Activated naive CD4-positive, alpha-beta T cell treated with anti-CD3 and anti-CD28 coated beads, Interleukin-2, amount 10 ng/mL, durations not matched to agents 7 days and 5 days (primary cell): ENCODE measurements around the gene ENOX2.

Experiments
- CTCF ChIA-PET: fragments of 350-600 bp; sonication (Branson Sonifier 250); formaldehyde crosslinking; loops from one replicate; lab custom pipeline; 2021; ENCODE audit warnings: antibody characterized with exemption; lab: Charles Lee
- DNase-seq: peaks from one replicate; pipeline ENCODE4 v3.0.0-alpha.2; 2020
- H3K27ac Mint-ChIP-seq: one replicate; pipeline ENCODE4 v1.8.0; 2021; ENCODE audit warnings: mild to moderate bottlenecking, moderate library complexity, mixed read lengths
- H3K27me3 Mint-ChIP-seq: one replicate; pipeline ENCODE4 v1.8.0; 2021; ENCODE audit warnings: mild to moderate bottlenecking, mixed read lengths
- H3K36me3 Mint-ChIP-seq: one replicate; pipeline ENCODE4 v1.8.0; 2021; ENCODE audit warnings: mixed read lengths
- H3K4me1 Mint-ChIP-seq: one replicate; pipeline ENCODE4 v1.8.0; 2021; ENCODE audit warnings: mixed read lengths
- H3K4me3 Mint-ChIP-seq: one replicate; pipeline ENCODE4 v1.8.0; 2021; ENCODE audit warnings: mild to moderate bottlenecking, moderate library complexity, mixed read lengths
- H3K9me3 Mint-ChIP-seq: one replicate; pipeline ENCODE4 v1.8.0; 2021; ENCODE audit warnings: mixed read lengths

The ENOX2 gene

DNA sequence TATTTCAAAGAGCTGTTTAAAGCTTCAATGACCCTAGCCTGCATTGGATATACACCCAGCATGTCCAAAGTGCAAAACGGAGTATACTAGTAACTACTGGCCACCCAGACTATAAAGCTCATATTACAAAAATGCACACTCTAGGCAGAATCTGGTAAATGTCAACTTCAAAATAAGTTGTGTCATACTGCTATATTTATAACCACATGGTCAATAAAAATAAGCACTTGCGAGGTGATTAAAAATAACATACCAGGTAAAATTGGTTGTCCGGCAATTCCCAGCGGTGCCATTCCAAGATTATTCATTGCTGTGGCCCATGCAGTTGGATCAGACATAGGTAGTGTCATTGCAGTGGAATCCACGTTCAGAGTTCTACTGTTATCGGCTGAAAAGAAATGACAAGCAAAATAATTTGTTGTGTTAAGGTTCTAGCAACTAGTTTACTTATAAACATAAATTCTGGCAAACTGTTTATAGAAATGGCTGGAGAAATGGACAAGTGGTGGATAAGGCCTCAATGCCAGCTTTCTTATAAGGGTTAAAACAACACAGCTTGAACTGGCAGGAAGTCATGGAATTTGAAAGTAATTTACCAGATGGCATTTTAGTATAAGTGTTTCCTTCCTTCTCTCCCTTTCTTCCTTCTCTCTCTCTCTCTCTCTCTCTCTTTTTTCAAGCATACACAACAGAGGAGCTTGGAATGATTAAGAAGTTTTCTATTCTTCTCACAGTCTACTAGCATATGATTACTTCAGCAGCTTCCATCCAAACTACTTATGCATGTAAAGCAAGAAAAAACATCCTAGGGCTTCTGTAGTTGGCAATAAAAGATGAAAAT is 199.9 kb downstream of the ENOX2 start:
- no peak for DNase-seq
- H3K27ac Mint-ChIP-seq = no peak overlapping the region
- H3K27me3 Mint-ChIP-seq = no peaks in the 10 kb centered on the region
- no peaks in the 10 kb centered on the region for H3K9me3 Mint-ChIP-seq
- CTCF ChIA-PET = no interaction called here
- H3K36me3 Mint-ChIP-seq = peaks cover 2% of the 10 kb centered on the region
- no peak overlapping the region for H3K4me3 Mint-ChIP-seq
- no peaks in the 10 kb centered on the region for H3K4me1 Mint-ChIP-seq

DNA sequence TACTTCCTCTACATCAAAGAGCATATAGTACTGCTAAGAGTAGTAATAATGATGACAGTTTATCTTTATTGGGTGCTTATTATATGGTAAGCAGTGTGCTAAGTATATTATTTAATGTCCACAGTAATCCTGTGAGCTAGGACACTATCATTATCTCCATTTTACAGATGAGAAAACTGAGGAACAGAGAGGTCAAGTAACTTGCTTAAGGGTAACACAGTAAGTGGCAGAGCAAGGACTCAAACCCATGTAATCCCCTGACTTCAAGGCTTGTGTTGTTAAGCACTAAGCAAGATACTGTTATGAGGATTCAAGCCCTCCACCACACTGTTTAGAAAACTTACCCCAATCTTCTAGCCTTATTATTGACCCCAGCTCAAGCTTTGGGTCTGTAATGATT is 202.4 kb downstream of the ENOX2 start:
- Mint-ChIP-seq H3K36me3 (peaks cover 2% of the 10 kb centered on the region), H3K9me3 (no peaks in the 10 kb centered on the region), H3K27ac (no peak overlapping the region), H3K4me1 (no peaks in the 10 kb centered on the region), H3K27me3 (no peaks in the 10 kb centered on the region), H3K4me3 (no peak overlapping the region)
- CTCF ChIA-PET = no interaction called here
- no peak for DNase-seq

DNA sequence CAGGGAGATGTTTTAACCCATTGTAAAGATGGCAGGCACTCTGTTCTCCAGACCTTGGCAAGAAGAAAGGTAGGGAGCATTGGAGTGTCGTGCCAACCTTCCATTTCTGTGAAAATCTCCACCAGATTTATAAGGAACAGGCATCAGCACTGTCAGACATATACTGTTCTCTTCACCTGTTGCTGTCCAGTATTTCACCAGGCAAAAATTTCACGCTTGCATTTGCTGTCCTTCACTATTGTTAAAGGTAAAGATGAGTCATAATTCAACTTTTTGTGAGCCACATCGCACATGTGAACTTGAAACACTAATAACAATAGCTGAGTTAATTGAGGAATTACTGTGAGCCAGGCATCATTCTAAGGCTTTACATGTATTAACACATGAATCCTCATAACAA is 203.4 kb downstream of the ENOX2 start:
- Mint-ChIP-seq H3K4me3 (no peak overlapping the region), H3K9me3 (no peaks in the 10 kb centered on the region), H3K4me1 (no peaks in the 10 kb centered on the region), H3K36me3 (peaks cover 2% of the 10 kb centered on the region), H3K27ac (no peak overlapping the region), H3K27me3 (no peaks in the 10 kb centered on the region)
- no peak for DNase-seq
- CTCF ChIA-PET = no interaction called here

DNA sequence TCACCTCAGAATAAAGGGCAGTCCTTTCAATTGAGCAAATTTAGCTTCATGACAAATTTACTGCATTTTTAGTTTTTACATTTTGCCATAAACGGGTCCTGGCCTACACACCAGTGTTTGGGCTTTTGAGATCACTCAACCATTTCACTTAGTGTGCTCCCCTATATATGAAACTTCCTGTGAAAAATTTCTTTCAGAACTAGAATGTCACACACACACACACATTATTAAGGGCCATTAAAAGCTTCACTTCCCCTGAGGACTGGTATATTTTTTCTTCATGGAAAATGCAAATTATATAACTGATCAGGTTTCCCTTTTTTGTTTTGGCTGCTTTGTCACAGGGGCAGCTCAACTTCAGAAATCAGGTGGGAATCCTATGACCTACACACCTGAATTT is 206.5 kb downstream of the ENOX2 start:
- no peak for DNase-seq
- H3K4me3 Mint-ChIP-seq = no peak overlapping the region
- no peaks in the 10 kb centered on the region for H3K9me3 Mint-ChIP-seq
- H3K27ac Mint-ChIP-seq = no peak overlapping the region
- CTCF ChIA-PET = no interaction called here
- no peaks in the 10 kb centered on the region for H3K36me3 Mint-ChIP-seq
- H3K27me3 Mint-ChIP-seq = no peaks in the 10 kb centered on the region
- H3K4me1 Mint-ChIP-seq = no peaks in the 10 kb centered on the region

DNA sequence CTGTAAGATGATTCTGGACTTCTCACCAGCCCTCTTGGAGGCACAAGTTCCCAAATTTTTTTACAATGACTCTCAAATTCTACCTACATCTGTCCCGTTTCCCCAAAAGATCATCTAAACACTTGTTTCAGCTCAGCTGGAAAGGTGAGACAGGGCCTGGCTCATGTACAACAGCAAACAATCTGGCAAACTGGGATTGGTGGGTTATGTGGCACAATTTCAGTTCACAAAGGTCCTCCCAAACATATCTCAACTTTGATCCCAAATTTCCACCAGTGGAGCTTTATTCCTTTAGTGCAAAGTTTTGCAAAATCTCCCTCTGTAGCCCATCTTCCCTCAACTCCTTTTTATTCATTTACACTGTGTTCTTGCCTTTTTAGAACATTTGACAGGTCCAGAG is 207.1 kb downstream of the ENOX2 start:
- Mint-ChIP-seq H3K27me3 (no peaks in the 10 kb centered on the region), H3K27ac (no peak overlapping the region), H3K9me3 (no peaks in the 10 kb centered on the region), H3K36me3 (no peaks in the 10 kb centered on the region), H3K4me3 (no peak overlapping the region), H3K4me1 (no peaks in the 10 kb centered on the region)
- CTCF ChIA-PET = no interaction called here
- DNase-seq = no peak

DNA sequence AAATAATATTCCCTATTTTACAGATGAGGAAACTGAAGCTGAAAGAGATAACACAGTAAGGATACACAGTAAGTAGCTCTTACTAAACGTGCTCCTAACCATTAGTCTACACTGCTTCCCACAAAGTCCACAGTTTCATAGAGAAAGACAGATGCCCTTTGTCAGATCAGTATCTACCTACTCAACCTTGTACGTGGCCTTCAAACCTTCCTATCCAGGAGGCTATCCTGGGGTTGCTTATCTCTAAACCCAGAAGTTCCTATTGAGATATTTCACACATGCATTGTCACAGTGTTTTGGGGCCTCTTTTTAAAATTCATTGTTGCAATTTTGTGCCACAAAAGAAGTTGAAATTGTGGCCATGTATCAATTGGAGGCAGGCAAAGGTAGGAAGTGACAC is 208.0 kb downstream of the ENOX2 start:
- Mint-ChIP-seq H3K9me3 (no peaks in the 10 kb centered on the region), H3K27me3 (no peaks in the 10 kb centered on the region), H3K4me1 (no peaks in the 10 kb centered on the region), H3K27ac (no peak overlapping the region), H3K36me3 (no peaks in the 10 kb centered on the region), H3K4me3 (no peak overlapping the region)
- DNase-seq = no peak
- CTCF ChIA-PET = no interaction called here

DNA sequence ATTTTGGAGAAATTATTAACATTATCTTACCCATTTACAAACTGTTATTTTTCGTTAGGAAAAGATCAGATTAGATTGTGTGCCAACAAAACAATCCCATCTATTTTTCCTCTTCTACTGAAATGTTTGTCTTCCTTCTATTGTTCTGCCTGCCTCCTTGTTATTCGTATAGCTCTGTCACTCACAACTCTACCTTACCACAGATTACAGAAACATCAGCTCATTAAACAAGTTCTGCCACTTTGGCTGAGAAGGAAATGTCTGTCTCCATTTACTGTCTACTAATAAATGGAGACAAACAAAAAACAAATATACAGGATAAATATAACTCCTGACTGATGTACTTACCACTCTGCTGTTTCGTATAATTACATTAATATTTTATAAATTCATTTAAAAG is 211.4 kb downstream of the ENOX2 start:
- no peaks in the 10 kb centered on the region for H3K4me1 Mint-ChIP-seq
- CTCF ChIA-PET = no interaction called here
- no peak overlapping the region for H3K4me3 Mint-ChIP-seq
- H3K27me3 Mint-ChIP-seq = no peaks in the 10 kb centered on the region
- H3K36me3 Mint-ChIP-seq = peaks cover 3% of the 10 kb centered on the region
- no peak overlapping the region for H3K27ac Mint-ChIP-seq
- DNase-seq = no peak
- no peaks in the 10 kb centered on the region for H3K9me3 Mint-ChIP-seq

DNA sequence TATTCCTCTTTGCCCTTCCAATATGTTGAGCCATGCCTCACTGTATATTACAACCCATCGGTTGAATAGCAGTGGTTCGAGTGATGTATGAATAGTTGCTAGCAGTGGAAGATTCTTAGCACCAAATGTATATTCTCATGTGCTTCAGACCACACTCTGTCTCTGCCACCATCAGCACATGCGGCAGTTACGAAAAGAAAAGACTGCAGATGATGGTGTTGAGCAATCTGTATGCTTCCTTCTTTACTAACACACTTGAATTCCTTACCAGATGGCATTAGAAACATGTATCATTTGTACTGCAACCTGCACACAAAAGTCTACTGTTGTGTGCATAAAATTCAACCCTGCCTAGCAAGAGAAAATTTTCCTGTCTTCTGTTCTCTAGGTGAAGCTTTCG is 214.6 kb downstream of the ENOX2 start:
- H3K9me3 Mint-ChIP-seq = no peaks in the 10 kb centered on the region
- H3K36me3 Mint-ChIP-seq = peaks cover 8% of the 10 kb centered on the region
- DNase-seq = no peak
- CTCF ChIA-PET = no interaction called here
- H3K4me3 Mint-ChIP-seq = no peak overlapping the region
- no peak overlapping the region for H3K27ac Mint-ChIP-seq
- H3K27me3 Mint-ChIP-seq = no peaks in the 10 kb centered on the region
- H3K4me1 Mint-ChIP-seq = no peaks in the 10 kb centered on the region

DNA sequence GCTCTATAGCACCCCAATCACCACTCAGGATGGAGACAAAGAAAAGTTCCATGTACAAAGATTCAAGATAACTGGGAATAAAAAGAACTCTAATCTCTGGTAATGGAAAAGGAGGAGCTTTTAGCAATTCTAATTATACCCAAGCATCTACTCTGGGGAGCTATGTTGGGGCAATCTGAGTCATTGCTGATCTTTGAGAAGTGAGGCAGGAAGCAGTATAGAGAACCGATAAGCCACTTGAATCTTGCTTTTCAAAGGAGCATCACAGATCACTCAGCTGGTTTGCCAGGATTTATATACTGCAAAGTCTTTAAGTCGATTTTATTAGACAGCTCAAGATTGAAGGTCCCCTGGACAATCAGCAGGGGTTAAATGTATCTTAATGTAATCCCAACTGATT is 220.0 kb downstream of the ENOX2 start:
- CTCF ChIA-PET = no interaction called here
- Mint-ChIP-seq H3K36me3 (peaks cover 8% of the 10 kb centered on the region), H3K4me3 (no peak overlapping the region), H3K9me3 (no peaks in the 10 kb centered on the region), H3K27ac (no peak overlapping the region), H3K27me3 (no peaks in the 10 kb centered on the region), H3K4me1 (no peaks in the 10 kb centered on the region)
- DNase-seq = no peak

DNA sequence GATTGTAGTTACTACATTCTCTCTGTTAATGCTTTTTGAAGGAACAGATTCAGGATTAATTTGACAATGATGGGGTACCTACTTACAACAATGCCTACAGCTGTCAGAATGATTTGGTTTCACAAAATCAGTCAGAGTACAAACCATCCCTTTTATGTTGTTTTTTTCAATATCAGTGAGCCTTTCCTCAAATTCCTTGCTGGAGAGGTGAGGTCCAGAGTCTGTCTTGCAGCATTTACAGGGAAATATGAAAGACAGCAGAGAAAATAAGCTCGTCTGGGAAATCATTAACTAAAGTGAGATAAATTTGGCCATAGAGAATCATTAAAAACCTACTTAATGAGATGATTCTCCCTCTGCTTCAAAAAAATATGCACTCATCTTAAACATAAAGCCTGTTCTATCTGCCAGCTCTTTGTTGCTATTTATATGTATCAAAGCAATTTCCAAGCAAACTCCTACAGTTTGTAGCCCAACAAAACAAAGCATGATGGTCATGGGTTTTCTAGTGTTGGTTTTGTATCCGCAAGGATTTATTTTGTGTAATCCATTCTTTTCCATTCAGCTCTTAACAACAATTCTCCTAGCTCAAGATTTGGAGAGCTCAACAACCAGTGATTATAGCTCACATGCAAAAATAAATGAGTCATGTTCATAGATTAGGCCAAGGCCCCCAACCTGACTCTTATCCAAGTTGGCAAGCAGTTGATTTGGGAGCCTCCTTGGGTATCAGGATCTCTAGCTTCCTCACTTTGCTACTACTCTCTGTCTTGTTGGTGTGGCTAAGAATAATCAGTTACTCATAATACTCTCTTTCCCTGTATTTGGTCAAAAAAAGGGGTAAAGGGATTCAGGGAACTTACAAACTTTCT is 222.6 kb downstream of the ENOX2 start:
- H3K4me1 Mint-ChIP-seq = no peaks in the 10 kb centered on the region
- no peak overlapping the region for H3K4me3 Mint-ChIP-seq
- CTCF ChIA-PET = no interaction called here
- no peaks in the 10 kb centered on the region for H3K9me3 Mint-ChIP-seq
- no peaks in the 10 kb centered on the region for H3K27me3 Mint-ChIP-seq
- H3K27ac Mint-ChIP-seq = no peak overlapping the region
- peaks cover 3% of the 10 kb centered on the region for H3K36me3 Mint-ChIP-seq
- DNase-seq = no peak

DNA sequence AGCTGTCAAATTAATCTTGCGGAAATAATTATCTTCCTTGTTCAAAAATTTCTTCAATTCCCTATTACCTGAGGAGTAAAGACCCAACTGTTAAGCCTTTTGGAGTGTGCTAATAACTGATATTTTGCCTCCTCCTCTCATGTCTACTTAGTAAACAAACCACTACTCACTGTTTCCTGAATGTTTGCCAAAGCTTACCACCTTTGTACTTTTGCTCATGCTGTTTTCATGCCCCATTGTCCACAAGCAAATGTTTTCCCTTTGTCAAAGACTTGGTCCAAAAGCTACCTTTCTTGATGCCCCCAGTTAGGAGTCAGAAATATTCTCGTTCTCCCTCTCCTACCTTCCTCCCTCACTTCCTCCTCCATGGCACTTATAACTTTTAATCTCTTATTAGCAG is 226.1 kb downstream of the ENOX2 start:
- no peaks in the 10 kb centered on the region for H3K27me3 Mint-ChIP-seq
- peaks cover 11% of the 10 kb centered on the region for H3K36me3 Mint-ChIP-seq
- no peak for DNase-seq
- peaks cover 5% of the 10 kb centered on the region for H3K9me3 Mint-ChIP-seq
- no peaks in the 10 kb centered on the region for H3K4me1 Mint-ChIP-seq
- CTCF ChIA-PET = no interaction called here
- no peak overlapping the region for H3K4me3 Mint-ChIP-seq
- H3K27ac Mint-ChIP-seq = no peak overlapping the region

DNA sequence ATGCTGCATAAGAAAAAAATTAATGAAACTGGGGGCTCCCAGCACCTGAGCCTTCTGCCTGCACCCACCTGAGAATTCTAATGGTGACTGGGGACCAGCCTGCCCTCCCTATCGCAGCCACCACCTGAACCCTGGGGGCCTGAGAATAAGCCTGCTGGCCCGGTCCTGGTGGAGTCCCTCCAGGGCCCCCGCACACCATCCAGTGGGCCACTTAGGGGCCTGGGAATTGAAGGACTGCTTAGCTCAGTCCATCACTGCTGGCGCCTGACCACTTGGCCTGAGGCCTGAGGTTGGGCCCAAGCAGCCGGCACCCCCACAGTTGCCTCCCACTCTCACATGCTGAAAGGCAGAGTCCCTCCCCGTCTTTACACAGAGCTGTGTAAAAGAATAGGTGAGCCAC is 230.8 kb downstream of the ENOX2 start:
- peaks cover 5% of the 10 kb centered on the region for H3K9me3 Mint-ChIP-seq
- H3K4me3 Mint-ChIP-seq = no peak overlapping the region
- CTCF ChIA-PET = no interaction called here
- H3K27ac Mint-ChIP-seq = no peak overlapping the region
- no peaks in the 10 kb centered on the region for H3K27me3 Mint-ChIP-seq
- H3K4me1 Mint-ChIP-seq = peaks cover 5% of the 10 kb centered on the region
- no peak for DNase-seq
- peaks cover 10% of the 10 kb centered on the region for H3K36me3 Mint-ChIP-seq

DNA sequence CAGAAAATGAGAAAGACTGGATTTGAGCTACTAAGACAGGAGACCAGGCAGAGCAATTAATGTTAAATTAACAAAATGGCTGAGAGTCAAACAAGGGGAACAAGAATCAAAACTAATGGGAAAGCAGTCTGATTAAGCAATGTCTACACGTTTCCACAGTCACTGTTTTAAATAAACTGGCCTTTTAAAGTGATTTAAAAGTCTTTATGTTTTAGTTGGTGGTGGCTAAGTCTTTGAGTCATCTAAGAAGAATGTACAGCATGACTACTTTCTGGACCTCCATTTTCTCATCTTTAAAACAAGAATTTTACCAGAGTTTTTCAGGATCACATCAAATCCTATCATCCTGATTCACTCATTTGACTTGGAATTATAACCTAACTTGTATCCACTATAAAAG is 233.8 kb downstream of the ENOX2 start:
- Mint-ChIP-seq H3K9me3 (peaks cover 5% of the 10 kb centered on the region), H3K4me1 (peaks cover 5% of the 10 kb centered on the region), H3K36me3 (peaks cover 13% of the 10 kb centered on the region), H3K4me3 (no peak overlapping the region), H3K27ac (no peak overlapping the region), H3K27me3 (no peaks in the 10 kb centered on the region)
- CTCF ChIA-PET = no interaction called here
- DNase-seq = no peak

DNA sequence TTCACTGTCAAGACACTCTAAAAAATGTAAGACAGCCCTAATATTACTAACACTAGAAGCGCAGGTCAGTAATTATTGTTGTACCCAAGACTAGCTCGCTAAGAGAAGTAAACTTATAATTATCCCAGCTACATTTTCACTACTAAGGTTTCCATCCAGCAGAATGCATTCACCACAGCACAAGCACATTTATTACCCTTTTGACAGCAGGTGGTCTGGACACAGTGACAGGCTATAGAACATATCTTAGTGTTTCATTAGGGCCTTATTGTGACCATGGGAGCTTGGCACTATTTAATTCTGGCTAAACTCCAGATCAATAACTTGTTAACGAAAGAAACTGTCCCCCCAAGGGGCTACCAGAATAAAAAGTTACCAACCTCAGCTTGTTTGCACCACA is 237.7 kb downstream of the ENOX2 start:
- no peak for DNase-seq
- Mint-ChIP-seq H3K36me3 (peaks cover 10% of the 10 kb centered on the region), H3K9me3 (no peaks in the 10 kb centered on the region), H3K27me3 (no peaks in the 10 kb centered on the region), H3K4me3 (no peak overlapping the region), H3K27ac (no peak overlapping the region), H3K4me1 (peaks cover 5% of the 10 kb centered on the region)
- CTCF ChIA-PET = no interaction called here

DNA sequence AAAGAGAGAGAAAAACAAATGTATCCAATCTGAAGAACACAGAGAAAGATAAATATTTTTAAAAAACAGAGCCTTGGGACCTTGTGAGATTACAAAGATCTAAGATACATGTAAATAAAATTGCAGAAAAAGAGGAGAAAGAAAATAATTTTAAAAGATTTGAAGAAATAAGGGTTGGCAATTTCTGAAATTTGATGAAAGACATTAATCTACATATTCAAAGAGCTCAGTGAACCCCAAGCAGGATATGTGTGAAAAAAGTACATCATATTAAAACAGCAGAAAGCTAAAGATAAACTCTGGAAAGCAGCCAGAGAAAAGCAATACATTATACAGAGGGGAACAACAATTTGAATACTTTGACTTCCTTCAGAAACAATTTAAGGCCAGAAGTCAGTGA is 244.7 kb downstream of the ENOX2 start:
- no peak overlapping the region for H3K27ac Mint-ChIP-seq
- CTCF ChIA-PET = no interaction called here
- H3K4me1 Mint-ChIP-seq = no peaks in the 10 kb centered on the region
- no peaks in the 10 kb centered on the region for H3K27me3 Mint-ChIP-seq
- DNase-seq = no peak
- peaks cover 2% of the 10 kb centered on the region for H3K36me3 Mint-ChIP-seq
- no peaks in the 10 kb centered on the region for H3K9me3 Mint-ChIP-seq
- no peak overlapping the region for H3K4me3 Mint-ChIP-seq
